ENCODE results near the gene DBF4B.

DNA sequence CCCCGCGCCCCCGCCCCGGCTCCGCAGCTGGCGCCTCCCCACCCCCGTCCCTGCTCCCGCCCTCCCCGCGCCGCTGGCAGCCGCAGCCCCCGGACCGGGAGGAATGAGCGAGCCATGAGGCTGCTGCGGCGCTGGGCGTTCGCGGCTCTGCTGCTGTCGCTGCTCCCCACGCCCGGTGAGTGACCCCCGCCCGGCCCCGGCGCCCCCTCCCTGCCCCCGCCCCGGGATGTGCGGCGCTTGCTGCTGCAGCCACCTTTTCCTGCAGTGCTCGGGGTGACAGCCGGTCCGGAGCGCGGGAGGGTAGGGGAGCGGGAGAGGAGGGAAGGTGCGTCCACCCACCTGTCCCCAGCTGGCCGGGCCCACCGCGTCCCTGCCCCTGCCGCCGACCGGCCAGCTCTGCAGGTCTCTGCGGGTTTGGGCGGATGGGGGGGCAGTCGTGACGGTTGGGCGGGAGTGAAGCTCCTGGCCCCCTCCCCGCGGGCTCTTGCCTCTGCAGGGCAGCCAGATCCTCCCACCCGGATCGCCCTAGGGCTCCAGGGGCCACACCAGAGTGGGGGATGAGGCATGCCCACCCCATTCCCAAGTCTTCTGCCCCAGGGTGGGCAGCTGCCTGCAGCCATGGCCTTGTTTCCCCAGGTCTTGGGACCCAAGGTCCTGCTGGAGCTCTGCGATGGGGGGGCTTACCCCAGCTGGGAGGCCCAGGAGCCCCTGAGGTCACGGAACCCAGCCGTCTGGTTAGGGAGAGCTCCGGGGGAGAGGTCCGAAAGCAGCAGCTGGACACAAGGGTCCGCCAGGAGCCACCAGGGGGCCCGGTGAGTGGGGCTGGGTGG lies 50.8 kb downstream of the DBF4B start:
- TF ChIP-seq POLR2A (IDR thresholded peaks at IDR 0.05), result no peak
- TF ChIP-seq, protein P1, sequence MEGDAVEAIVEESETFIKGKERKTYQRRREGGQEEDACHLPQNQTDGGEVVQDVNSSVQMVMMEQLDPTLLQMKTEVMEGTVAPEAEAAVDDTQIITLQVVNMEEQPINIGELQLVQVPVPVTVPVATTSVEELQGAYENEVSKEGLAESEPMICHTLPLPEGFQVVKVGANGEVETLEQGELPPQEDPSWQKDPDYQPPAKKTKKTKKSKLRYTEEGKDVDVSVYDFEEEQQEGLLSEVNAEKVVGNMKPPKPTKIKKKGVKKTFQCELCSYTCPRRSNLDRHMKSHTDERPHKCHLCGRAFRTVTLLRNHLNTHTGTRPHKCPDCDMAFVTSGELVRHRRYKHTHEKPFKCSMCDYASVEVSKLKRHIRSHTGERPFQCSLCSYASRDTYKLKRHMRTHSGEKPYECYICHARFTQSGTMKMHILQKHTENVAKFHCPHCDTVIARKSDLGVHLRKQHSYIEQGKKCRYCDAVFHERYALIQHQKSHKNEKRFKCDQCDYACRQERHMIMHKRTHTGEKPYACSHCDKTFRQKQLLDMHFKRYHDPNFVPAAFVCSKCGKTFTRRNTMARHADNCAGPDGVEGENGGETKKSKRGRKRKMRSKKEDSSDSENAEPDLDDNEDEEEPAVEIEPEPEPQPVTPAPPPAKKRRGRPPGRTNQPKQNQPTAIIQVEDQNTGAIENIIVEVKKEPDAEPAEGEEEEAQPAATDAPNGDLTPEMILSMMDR (IDR thresholded peaks at IDR 0.05), result no peak
